Esophagus squamous epithelium (tissue), 4 donors: ENCODE data around the gene CDC42.

ENCODE experiments used
- CTCF ChIP-seq, 6 experiments: fragments of 450-650 bp in 4 of 6; fragments of 200-600 bp in 2 of 6; sonication (generic) in 2 of 6; IDR thresholded peaks; one replicate each; pipeline ENCODE4 v1.5.1; 2016 to 2019; ENCODE audit warnings: antibody characterized with exemption in 6 of 6, mild to moderate bottlenecking in 4 of 6, moderate library complexity in 4 of 6
- POLR2A ChIP-seq, 4 donors: fragments of 450-650 bp; IDR thresholded peaks; one replicate each; pipeline ENCODE4 v1.6.1; 2017; ENCODE audit warnings: antibody characterized with exemption in 4 of 4, mild to moderate bottlenecking in 4 of 4, moderate library complexity in 3 of 4

DNA sequence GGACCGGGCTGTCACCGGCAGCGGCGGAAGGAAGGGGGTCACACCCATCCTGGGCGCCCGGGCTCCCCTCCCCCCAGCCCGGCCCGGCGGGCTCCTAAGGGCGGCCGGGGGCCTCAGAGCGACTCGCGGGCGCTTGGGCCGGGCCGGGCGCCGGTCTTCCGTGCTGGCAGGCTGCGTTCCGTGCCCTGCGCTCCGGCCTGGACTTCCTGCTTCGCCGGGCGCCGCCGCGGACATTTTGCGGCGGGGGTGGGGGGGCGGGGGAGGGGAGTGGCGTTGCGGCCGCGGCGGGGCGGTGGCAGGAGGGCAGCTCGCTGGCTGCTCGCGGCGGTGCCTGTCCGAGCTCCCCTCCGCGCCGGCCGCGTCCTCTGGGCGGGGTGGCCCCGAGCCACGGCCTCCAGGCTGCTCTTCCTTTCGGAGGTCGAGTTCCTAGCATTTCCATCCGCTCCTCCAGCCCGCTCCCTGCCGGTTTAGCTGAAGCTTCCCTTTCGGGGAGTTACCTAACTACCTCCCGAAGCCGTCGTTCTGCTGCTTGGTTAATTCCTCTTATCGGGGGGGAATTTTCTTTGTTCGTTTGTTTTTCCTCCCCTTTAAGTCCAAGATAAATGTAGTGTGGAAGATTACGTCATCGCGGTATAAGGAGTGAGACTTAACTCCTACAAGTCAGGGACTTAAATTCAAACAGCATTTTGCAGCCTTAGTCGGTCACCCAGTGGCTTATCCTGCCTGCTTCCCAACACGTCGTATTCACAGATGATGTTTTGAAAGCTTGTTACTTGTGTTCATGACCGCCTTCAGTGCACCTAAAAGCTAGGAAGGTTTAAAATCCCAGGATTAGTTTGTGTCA, 730 bp downstream of the CDC42 start:
- TF ChIP-seq POLR2A (IDR thresholded peaks at IDR 0.05): peak in 1 of 4 donors; percentile 41
- TF ChIP-seq CTCF (IDR thresholded peaks at IDR 0.05): no peak
